AG09309 (cell line): ENCODE data around the gene MARCKS.
A peak's percentile ranks its signal among the peaks of the same experiment; 100 is the strongest.

Experiments
- DNase-seq: peaks from one replicate; pipeline ENCODE4 v3.0.0-alpha.2; 2010; ENCODE audit warnings: low read depth
- H3K4me3 ChIP-seq: 2 replicates; pipeline ENCODE4 v1.5.1; 2011; ENCODE audit warnings: mild to moderate bottlenecking, low read depth, low read length, moderate library complexity; ENCODE audit not compliant: control insufficient read depth
- TF ChIP-seq, protein P1 (sequence below): IDR thresholded peaks from 2 replicates; pipeline ENCODE4 v1.5.1; 2011; ENCODE audit warnings: mild to moderate bottlenecking, low read depth, low read length, inconsistent platforms; ENCODE audit not compliant: insufficient read depth, control insufficient read depth; ENCODE audit errors: missing control alignments

MARCKS gene

DNA sequence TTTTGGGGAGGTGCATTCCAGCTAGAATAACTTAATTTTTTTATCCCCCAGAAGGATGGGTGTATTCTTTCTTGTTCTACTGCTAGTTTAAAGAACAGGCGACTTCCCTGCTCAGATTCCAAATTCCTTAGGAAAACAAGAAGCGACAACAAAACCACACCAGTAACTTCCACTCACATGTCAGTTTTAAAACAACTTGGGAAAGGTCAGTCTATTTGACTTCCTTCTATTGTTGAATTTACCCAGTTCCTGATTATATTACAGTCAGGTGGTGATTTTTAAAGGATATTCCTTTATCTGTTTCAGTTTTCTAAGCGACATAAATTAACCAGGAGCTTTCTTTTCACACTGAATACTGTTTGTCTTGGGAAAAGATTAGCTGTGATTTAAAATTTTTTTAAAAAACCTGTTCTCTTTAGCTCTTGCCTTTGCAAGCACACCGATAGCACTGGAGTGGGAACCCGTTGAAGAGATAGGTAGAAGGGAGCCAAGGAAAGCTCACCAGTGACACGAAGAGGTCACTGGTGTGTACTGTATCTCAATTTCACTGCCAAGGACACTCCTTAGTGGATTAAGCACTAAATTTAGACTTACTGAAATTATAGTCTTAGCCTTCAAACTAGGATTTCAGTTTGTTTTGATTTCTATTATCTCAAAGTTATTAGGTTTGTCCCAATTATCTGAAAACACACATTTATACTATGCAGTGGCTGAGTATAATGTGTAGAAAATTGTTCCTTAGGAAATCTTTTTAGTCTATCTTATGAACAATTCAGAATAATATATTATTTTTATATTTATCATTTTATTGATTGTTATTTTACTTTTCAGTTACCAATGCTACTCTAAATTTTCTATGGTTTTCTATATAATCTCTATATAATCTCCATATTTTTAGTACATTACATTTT lies 22.3 kb downstream of the MARCKS start:
- TF ChIP-seq, protein P1, sequence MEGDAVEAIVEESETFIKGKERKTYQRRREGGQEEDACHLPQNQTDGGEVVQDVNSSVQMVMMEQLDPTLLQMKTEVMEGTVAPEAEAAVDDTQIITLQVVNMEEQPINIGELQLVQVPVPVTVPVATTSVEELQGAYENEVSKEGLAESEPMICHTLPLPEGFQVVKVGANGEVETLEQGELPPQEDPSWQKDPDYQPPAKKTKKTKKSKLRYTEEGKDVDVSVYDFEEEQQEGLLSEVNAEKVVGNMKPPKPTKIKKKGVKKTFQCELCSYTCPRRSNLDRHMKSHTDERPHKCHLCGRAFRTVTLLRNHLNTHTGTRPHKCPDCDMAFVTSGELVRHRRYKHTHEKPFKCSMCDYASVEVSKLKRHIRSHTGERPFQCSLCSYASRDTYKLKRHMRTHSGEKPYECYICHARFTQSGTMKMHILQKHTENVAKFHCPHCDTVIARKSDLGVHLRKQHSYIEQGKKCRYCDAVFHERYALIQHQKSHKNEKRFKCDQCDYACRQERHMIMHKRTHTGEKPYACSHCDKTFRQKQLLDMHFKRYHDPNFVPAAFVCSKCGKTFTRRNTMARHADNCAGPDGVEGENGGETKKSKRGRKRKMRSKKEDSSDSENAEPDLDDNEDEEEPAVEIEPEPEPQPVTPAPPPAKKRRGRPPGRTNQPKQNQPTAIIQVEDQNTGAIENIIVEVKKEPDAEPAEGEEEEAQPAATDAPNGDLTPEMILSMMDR = peak; percentile 82
- DNase-seq = peak; percentile 74
- H3K4me3 ChIP-seq = no peak overlapping the region

DNA sequence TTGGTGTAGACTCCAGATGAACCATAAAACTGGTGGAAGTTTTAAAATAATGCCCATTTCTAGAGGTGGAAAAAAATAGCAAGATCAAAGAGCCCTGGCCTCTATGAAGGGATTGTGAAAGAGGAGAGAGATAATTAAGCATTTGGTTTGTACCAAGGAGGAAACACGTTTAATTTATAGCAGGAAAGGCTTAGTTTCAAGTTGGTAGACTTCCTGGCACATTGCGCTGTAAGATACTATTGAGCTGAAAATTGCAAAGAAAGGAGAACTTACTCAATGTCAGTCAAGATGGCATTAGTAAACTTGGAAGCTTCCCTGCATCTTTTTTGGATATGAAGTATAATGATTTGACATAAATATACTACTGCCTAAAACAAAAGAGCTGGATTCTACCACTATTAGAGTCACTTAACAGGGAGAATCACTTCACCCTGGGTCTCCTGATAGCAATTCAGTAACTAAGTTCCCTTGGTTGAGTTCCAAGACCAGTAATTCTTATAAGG lies 24.4 kb downstream of the MARCKS start:
- TF ChIP-seq, protein P1 = no peak
- no peak overlapping the region for H3K4me3 ChIP-seq
- DNase-seq = no peak

GRCh38 chr6:113882336-113883022 lies 25.3 kb downstream of the MARCKS start:
- H3K4me3 ChIP-seq = no peak overlapping the region
- DNase-seq = no peak
- TF ChIP-seq, protein P1 = no peak

DNA sequence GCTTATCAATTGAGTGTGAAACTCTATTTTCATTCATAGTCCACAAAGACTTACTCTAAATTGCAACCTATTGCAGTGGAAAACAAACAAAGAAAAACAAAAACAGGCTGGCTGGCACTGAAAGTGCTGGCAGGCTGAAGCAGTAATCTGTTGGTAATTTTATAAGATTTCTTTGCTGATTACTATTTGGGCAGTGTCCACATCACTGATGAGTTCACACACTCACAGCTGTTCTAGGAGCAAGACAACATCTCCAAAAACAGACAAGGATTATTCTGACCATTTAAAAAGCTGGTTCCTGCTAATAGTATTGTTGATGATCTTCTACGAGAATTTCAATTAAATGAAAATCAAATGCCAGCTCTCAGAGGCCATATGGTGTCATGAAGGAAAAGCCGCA lies 26.9 kb downstream of the MARCKS start:
- no peak for DNase-seq
- TF ChIP-seq, protein P1 = no peak
- no peak overlapping the region for H3K4me3 ChIP-seq

GRCh38 chr6:113886512-113886911 lies 29.4 kb downstream of the MARCKS start:
- no peak for DNase-seq
- TF ChIP-seq, protein P1 = no peak
- no peak overlapping the region for H3K4me3 ChIP-seq

- H3K4me3 ChIP-seq = no peak overlapping the region
- TF ChIP-seq, protein P1 = no peak
- no peak for DNase-seq
Measured at GRCh38 chr6:113888493-113888892, 31.3 kb downstream of the MARCKS start.
